Measurements from ENCODE around the gene COL6A5. TPM values are rescaled to one million over a fixed set of nuclear protein-coding genes. Genes with fewer than 3 reads are reported as not detected.
"Not testable (repeated sequence)": the region's sequence is repeated elsewhere in the genome, so short reads cannot be mapped to it uniquely, and the experiment has no call there.

COL6A5 gene
- total and polyA plus RNA-seq, 2 of the 13 experiments (the other 11 are each of a cell fraction or from before 2014, with no cell fraction given): not detected

DNA sequence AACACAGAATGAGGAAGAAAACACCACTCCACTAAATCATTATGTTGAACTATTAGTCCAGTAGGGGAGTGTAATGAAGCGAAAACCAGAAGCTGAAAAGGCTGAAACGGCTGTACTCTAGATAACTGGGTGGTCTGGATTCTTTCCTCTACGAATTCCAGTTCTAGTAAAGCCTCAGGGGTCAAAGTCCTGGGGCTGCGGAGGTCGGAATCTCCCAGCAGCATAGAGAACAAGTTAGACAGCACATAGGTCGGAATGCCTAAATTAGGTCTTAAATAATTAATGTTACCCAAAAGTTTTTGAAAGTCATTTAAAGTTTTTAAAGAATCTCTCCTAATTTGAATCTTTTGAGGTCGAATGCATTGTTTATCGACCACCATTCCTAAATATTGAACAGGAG is 102.7 kb downstream of the COL6A5 start:
- 8% methylated on average over 8 of the region's 8 CpGs for whole genome bisulfite sequencing (ENCODE audit: low lambda C conversion rate)
- H3K27me3 ChIP-seq (ENCODE audit: control insufficient read depth in 1 of 2, insufficient read depth in 2 of 2, low read length in 2 of 2); H4K20me1 ChIP-seq (ENCODE audit: insufficient read depth, low read length); POLR2A ChIA-PET; H3K9ac ChIP-seq (ENCODE audit: insufficient read depth, low read depth, low read length); in situ Hi-C loops (cut with HindIII; ENCODE audit: extremely low pct_ligation_motif_present, low pct_unique_long_range_greater_than_20kb); H3K4me2 ChIP-seq (ENCODE audit: low read depth, low read length); H3K79me2 ChIP-seq (ENCODE audit: insufficient read depth, low read length); intact Hi-C loops (cut with micrococcal nuclease; ENCODE audit: unreplicated experiment); H2AFZ ChIP-seq (ENCODE audit: low read length); H3K4me1 ChIP-seq (ENCODE audit: insufficient read depth, low read length); BruUV-seq (replicated peaks); H3K4me3 ChIP-seq (replicated peaks in 1 of 3; ENCODE audit: insufficient read depth in 1 of 3, low read depth in 2 of 3, low read length in 3 of 3); H3K9me3 ChIP-seq (ENCODE audit: low read length); ATAC-seq; H3K36me3 ChIP-seq (replicated peaks in 1 of 2; ENCODE audit: control insufficient read depth in 1 of 2, insufficient read depth in 2 of 2, low read length in 2 of 2); H3K27ac ChIP-seq (ENCODE audit: extremely low read length, insufficient read depth, low read length); FAIRE-seq; CTCF ChIA-PET (ENCODE audit: low intra/inter-chr PET ratio, low total read pairs): not testable (repeated sequence)
- DNase-seq (ENCODE audit: low spot score): peak; percentile 9
- TF ChIP-seq, protein P1, sequence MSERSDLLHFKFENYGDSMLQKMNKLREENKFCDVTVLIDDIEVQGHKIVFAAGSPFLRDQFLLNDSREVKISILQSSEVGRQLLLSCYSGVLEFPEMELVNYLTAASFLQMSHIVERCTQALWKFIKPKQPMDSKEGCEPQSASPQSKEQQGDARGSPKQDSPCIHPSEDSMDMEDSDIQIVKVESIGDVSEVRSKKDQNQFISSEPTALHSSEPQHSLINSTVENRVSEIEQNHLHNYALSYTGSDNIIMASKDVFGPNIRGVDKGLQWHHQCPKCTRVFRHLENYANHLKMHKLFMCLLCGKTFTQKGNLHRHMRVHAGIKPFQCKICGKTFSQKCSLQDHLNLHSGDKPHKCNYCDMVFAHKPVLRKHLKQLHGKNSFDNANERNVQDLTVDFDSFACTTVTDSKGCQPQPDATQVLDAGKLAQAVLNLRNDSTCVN (CRISPR knock-in tag; IDR thresholded peaks at IDR 0.05; ENCODE audit: borderline replicate concordance): peak; percentile 90

DNA sequence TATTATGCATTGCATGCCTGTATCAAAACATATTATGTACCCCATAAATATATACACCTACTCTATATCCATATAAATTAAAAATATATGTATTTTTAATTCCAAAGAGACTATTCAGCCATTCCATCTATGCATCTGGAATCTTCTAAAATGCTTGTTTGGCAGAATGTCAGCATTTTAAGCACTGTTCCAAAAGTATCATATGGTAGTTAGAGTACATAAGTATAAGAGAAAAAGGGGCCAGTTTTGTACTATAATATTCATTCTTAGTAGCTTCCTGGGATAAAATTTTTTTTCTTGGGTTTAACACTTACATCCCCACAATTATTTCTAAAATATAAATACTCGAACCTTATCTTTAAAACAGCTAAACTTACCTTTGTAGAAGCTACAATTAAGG is 111.1 kb downstream of the COL6A5 start:
- in situ Hi-C loops (cut with HindIII; ENCODE audit: extremely low pct_ligation_motif_present, low pct_unique_long_range_greater_than_20kb) (no loop called here), intact Hi-C loops (cut with micrococcal nuclease; ENCODE audit: unreplicated experiment) (no loop called here)
- H3K27ac ChIP-seq (ENCODE audit: extremely low read length, insufficient read depth, low read length): no peak overlapping the region
- CTCF ChIA-PET (ENCODE audit: low intra/inter-chr PET ratio, low total read pairs): no interaction called here
- ATAC-seq (no peak), DNase-seq (ENCODE audit: low spot score) (no peak), FAIRE-seq (no peak)
- H3K27me3 ChIP-seq (ENCODE audit: control insufficient read depth in 1 of 2, insufficient read depth in 2 of 2, low read length in 2 of 2): no peaks in the 10 kb centered on the region
- no peaks in the 10 kb centered on the region for H3K4me1 ChIP-seq (ENCODE audit: insufficient read depth, low read length)
- no peaks in the 10 kb centered on the region for H4K20me1 ChIP-seq (ENCODE audit: insufficient read depth, low read length)
- H3K4me2 ChIP-seq (ENCODE audit: low read depth, low read length): no peak overlapping the region
- POLR2A ChIA-PET: no interaction called here
- no peak overlapping the region for H3K4me3 ChIP-seq (replicated peaks in 1 of 3; ENCODE audit: insufficient read depth in 1 of 3, low read depth in 2 of 3, low read length in 3 of 3)
- H3K9me3 ChIP-seq (ENCODE audit: low read length): no peaks in the 10 kb centered on the region
- WGBS (ENCODE audit: low lambda C conversion rate): 0% methylated on average over 1 of the region's 1 CpG
- no peak overlapping the region for H3K9ac ChIP-seq (ENCODE audit: insufficient read depth, low read depth, low read length)
- H2AFZ ChIP-seq (ENCODE audit: low read length): no peak overlapping the region
- no peaks in the 10 kb centered on the region for H3K36me3 ChIP-seq (replicated peaks in 1 of 2; ENCODE audit: control insufficient read depth in 1 of 2, insufficient read depth in 2 of 2, low read length in 2 of 2)
- BruUV-seq (replicated peaks): no TSS peak
- H3K79me2 ChIP-seq (ENCODE audit: insufficient read depth, low read length): no peaks in the 10 kb centered on the region
- no peak for TF ChIP-seq TOE1 (CRISPR knock-in tag; IDR thresholded peaks at IDR 0.05)
- no peak for TF ChIP-seq STAT5B (CRISPR knock-in tag; IDR thresholded peaks at IDR 0.05)
- TF ChIP-seq, protein P2, sequence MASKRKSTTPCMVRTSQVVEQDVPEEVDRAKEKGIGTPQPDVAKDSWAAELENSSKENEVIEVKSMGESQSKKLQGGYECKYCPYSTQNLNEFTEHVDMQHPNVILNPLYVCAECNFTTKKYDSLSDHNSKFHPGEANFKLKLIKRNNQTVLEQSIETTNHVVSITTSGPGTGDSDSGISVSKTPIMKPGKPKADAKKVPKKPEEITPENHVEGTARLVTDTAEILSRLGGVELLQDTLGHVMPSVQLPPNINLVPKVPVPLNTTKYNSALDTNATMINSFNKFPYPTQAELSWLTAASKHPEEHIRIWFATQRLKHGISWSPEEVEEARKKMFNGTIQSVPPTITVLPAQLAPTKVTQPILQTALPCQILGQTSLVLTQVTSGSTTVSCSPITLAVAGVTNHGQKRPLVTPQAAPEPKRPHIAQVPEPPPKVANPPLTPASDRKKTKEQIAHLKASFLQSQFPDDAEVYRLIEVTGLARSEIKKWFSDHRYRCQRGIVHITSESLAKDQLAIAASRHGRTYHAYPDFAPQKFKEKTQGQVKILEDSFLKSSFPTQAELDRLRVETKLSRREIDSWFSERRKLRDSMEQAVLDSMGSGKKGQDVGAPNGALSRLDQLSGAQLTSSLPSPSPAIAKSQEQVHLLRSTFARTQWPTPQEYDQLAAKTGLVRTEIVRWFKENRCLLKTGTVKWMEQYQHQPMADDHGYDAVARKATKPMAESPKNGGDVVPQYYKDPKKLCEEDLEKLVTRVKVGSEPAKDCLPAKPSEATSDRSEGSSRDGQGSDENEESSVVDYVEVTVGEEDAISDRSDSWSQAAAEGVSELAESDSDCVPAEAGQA (IDR thresholded peaks at IDR 0.05; ENCODE audit: low read depth): no peak
- TF ChIP-seq, protein P2 (CRISPR knock-in tag; IDR thresholded peaks at IDR 0.05; ENCODE audit: borderline replicate concordance): no peak
- no peak for TF ChIP-seq POGZ (CRISPR knock-in tag; IDR thresholded peaks at IDR 0.05)
- TF ChIP-seq GATAD2A (CRISPR knock-in tag; IDR thresholded peaks at IDR 0.05): no peak
- TF ChIP-seq POLR2A (IDR thresholded peaks at IDR 0.05; ENCODE audit: insufficient read depth in 1 of 2, low read depth in 2 of 2, low read length in 2 of 2): no peak
- no peak for TF ChIP-seq ZFY (CRISPR knock-in tag; IDR thresholded peaks at IDR 0.05)
- TF ChIP-seq DR1 (CRISPR knock-in tag; IDR thresholded peaks at IDR 0.05): no peak
- TF ChIP-seq, protein P3, sequence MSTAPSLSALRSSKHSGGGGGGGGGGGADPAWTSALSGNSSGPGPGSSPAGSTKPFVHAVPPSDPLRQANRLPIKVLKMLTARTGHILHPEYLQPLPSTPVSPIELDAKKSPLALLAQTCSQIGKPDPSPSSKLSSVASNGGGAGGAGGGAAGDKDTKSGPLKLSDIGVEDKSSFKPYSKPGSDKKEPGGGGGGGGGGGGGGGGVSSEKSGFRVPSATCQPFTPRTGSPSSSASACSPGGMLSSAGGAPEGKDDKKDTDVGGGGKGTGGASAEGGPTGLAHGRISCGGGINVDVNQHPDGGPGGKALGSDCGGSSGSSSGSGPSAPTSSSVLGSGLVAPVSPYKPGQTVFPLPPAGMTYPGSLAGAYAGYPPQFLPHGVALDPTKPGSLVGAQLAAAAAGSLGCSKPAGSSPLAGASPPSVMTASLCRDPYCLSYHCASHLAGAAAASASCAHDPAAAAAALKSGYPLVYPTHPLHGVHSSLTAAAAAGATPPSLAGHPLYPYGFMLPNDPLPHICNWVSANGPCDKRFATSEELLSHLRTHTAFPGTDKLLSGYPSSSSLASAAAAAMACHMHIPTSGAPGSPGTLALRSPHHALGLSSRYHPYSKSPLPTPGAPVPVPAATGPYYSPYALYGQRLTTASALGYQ (CRISPR knock-in tag; IDR thresholded peaks at IDR 0.05): no peak
- TF ChIP-seq ZSCAN9 (CRISPR knock-in tag; IDR thresholded peaks at IDR 0.05; ENCODE audit: borderline replicate concordance): no peak
